Keratinocyte (primary cell): ENCODE measurements around the gene INPP4B. TPM values are rescaled to one million over a fixed set of nuclear protein-coding genes. Genes with fewer than 3 reads are reported as not detected.

ENCODE experiments used
- DNase-seq: peaks from one replicate; pipeline ENCODE4 v3.0.0-alpha.2; 2011; ENCODE audit warnings: low read depth, missing footprints, low spot score
- FAIRE-seq: peaks from 2 replicates; lab custom pipeline; 2011; peaks lifted over from hg19 to GRCh38; lab: Jason Lieb, UNC
- H2AFZ ChIP-seq: 2 replicates; pipeline ENCODE4 v1.6.0; 2012; ENCODE audit warnings: low read length, control low read depth, inconsistent platforms; ENCODE audit not compliant: control insufficient read depth
- H3K27ac ChIP-seq: 2 replicates; pipeline ENCODE4 v1.5.1; 2011; ENCODE audit warnings: low read length; ENCODE audit not compliant: control insufficient read depth, insufficient read depth
- H3K27me3 ChIP-seq: 3 replicates; pipeline ENCODE4 v1.6.0; 2011; ENCODE audit warnings: low read length; ENCODE audit not compliant: control insufficient read depth, insufficient read depth; ENCODE audit errors: extremely low read depth
- H3K36me3 ChIP-seq, 2 experiments: 2 replicates in 1 of 2; 3 replicates in 1 of 2; pipeline ENCODE4 v1.5.1; 2011; ENCODE audit warnings: low read length in 2 of 2, mild to moderate bottlenecking in 1 of 2; ENCODE audit not compliant: control insufficient read depth in 2 of 2, insufficient read depth in 2 of 2; ENCODE audit errors: extremely low read depth in 1 of 2
- H3K4me1 ChIP-seq: 3 replicates; pipeline ENCODE4 v1.5.1; 2011; ENCODE audit warnings: low read length; ENCODE audit not compliant: control insufficient read depth, insufficient read depth; ENCODE audit errors: extremely low read depth
- H3K4me2 ChIP-seq: 3 replicates; pipeline ENCODE4 v1.6.0; 2011; ENCODE audit warnings: low read depth, low read length; ENCODE audit not compliant: control insufficient read depth, insufficient read depth; ENCODE audit errors: extremely low read depth
- H3K4me3 ChIP-seq, 3 experiments: fragments of 200-600 bp in 1 of 3; sonication (generic) in 1 of 3; 2 replicates in 2 of 3; 3 replicates in 1 of 3; pipeline ENCODE4 v1.5.1; 2011 to 2016; ENCODE audit warnings: low read length in 3 of 3, mild to moderate bottlenecking in 3 of 3, control low read depth in 2 of 3, inconsistent platforms in 1 of 3, low read depth in 1 of 3, mixed read lengths in 1 of 3, mixed run types in 1 of 3, moderate library complexity in 1 of 3; ENCODE audit not compliant: control insufficient read depth in 2 of 3, insufficient read depth in 2 of 3; ENCODE audit errors: extremely low read depth in 1 of 3
- H3K79me2 ChIP-seq: 2 replicates; pipeline ENCODE4 v1.6.0; 2012; ENCODE audit warnings: low read length; ENCODE audit not compliant: control insufficient read depth, insufficient read depth
- H3K9ac ChIP-seq: 3 replicates; pipeline ENCODE4 v1.6.0; 2011; ENCODE audit warnings: low read length; ENCODE audit not compliant: control insufficient read depth, insufficient read depth; ENCODE audit errors: extremely low read depth
- H3K9me1 ChIP-seq: 3 replicates; pipeline ENCODE4 v1.6.0; 2011; ENCODE audit warnings: low read length; ENCODE audit not compliant: control insufficient read depth, insufficient read depth; ENCODE audit errors: extremely low read depth
- H3K9me3 ChIP-seq: 2 replicates; pipeline ENCODE4 v1.5.1; 2012; ENCODE audit warnings: low read depth, low read length; ENCODE audit not compliant: control insufficient read depth
- H4K20me1 ChIP-seq: 3 replicates; pipeline ENCODE4 v1.6.0; 2011; ENCODE audit warnings: low read length; ENCODE audit not compliant: control insufficient read depth, insufficient read depth; ENCODE audit errors: extremely low read depth
- EZH2 ChIP-seq: IDR thresholded peaks from one replicate; pipeline ENCODE4 v1.6.1; 2012; ENCODE audit warnings: inconsistent platforms, mild to moderate bottlenecking, low read length, moderate library complexity
- dilution Hi-C: fragments of 300-500 bp; cut with MboI; formaldehyde crosslinking; loops from one replicate; pipeline ENCODE4 v1.7.0; 2020; ENCODE audit warnings: low sequenced_read_pairs; ENCODE audit not compliant: extremely low pct_ligation_motif_present
- polyA plus RNA-seq, 5 experiments: library from polyadenylated mRNA; depleted of rRNA in 3 of 5; stranded (reverse) in 3 of 5; stranded (forward) in 1 of 5; unstranded in 1 of 5; fragments of >200 nt; gene quantifications; 1 replicate in 1 of 5; 2 replicates in 3 of 5; 3 replicates in 1 of 5; pipeline versions ENCODE4 v1.2.1 to v1.2.3, GENCODE V29; 2011 to 2012; ENCODE audit warnings: missing spikeins in 2 of 5, low read depth in 1 of 5, low replicate concordance in 1 of 5
- TF ChIP-seq, protein P1 (sequence below), 3 experiments: IDR thresholded peaks in 1 of 3; conservative IDR thresholded peaks in 1 of 3; optimal IDR thresholded peaks in 1 of 3; 2 replicates in 2 of 3; 3 replicates in 1 of 3; pipeline versions ENCODE3 to v1.5.1; 2011; ENCODE audit warnings: low read length in 3 of 3, mild to moderate bottlenecking in 3 of 3, moderate library complexity in 2 of 3, control low read depth in 1 of 3, inconsistent platforms in 1 of 3; ENCODE audit not compliant: insufficient read depth in 2 of 3; ENCODE audit errors: extremely low read depth in 1 of 3

Gene INPP4B
- polyA plus RNA-seq, 1 donor (not counting 4 experiments of a cell fraction or from before 2014, with no cell fraction given) = 50.2 TPM

- Histone ChIP-seq H4K20me1 (peaks cover 3% of the 10 kb centered on the region), H3K4me1 (no peaks in the 10 kb centered on the region), H3K79me2 (peaks cover 82% of the 10 kb centered on the region), H3K27ac (no peak overlapping the region), H2AFZ (no peak overlapping the region), H3K9me1 (no peaks in the 10 kb centered on the region), H3K9me3 (no peaks in the 10 kb centered on the region), H3K4me2 (no peak overlapping the region), H3K4me3 (no peak overlapping the region), H3K27me3 (no peaks in the 10 kb centered on the region), H3K9ac (no peak overlapping the region), H3K36me3 (peaks cover 12 to 19% of the 10 kb centered on the region in 2 experiments)
- FAIRE-seq (no peak), DNase-seq (no peak)
- dilution Hi-C loops = no loop called here
- TF ChIP-seq EZH2 = no peak
- TF ChIP-seq, protein P1, sequence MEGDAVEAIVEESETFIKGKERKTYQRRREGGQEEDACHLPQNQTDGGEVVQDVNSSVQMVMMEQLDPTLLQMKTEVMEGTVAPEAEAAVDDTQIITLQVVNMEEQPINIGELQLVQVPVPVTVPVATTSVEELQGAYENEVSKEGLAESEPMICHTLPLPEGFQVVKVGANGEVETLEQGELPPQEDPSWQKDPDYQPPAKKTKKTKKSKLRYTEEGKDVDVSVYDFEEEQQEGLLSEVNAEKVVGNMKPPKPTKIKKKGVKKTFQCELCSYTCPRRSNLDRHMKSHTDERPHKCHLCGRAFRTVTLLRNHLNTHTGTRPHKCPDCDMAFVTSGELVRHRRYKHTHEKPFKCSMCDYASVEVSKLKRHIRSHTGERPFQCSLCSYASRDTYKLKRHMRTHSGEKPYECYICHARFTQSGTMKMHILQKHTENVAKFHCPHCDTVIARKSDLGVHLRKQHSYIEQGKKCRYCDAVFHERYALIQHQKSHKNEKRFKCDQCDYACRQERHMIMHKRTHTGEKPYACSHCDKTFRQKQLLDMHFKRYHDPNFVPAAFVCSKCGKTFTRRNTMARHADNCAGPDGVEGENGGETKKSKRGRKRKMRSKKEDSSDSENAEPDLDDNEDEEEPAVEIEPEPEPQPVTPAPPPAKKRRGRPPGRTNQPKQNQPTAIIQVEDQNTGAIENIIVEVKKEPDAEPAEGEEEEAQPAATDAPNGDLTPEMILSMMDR (optimal IDR thresholded peaks at IDR 0.05 in 1 of 3, IDR thresholded peaks at IDR 0.05 in 1 of 3, conservative IDR thresholded peaks at IDR 0.05 in 1 of 3; ENCODE audit: extremely low read depth in 1 of 3, insufficient read depth in 2 of 3, low read length in 3 of 3) = no peak
Observed at GRCh38 chr4:142318280-142318679, 527.8 kb downstream of the INPP4B start.

DNA sequence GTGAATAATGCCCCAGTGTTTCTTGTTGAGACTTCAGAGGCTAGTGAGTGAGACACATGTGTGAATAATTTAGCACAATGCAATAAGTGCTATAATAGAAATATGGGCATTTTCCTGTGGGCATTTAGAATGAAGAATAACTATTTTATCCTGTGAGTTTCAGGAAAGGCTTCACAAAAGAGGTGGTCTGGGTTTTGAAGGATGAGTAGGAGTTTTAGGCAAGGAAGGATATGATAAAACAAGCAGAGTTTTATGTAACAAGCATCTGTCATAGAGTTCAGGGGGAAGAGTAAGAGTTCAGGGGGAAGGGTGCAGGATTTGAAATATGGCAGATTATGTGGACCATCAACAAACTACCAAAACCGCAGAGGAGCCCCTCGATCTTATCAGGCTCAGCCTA, 529.2 kb downstream of the INPP4B start:
- Histone ChIP-seq H3K36me3 (peaks cover 15 to 28% of the 10 kb centered on the region in 2 experiments), H3K9ac (no peak overlapping the region)

DNA sequence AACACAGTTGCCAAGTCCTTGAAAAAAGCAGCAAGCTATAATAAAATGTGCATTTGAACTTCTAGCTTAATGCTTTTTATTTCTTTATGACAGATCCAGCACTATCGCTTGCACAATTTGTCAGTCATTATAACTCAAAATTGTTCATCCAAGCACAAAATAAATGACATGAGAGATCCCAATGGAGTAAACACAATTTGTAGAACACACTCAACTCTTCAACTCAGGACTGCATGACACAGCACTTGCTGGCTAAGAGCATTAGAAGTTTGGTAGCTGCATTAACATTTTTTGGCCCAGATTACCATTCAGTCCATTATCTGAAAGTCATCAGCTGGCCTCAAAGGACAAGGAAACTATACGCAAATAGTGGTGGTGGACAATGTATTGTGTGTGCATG, 530.1 kb downstream of the INPP4B start:
- H3K9ac ChIP-seq = no peak overlapping the region
- peaks cover 87% of the 10 kb centered on the region for H3K79me2 ChIP-seq
- no peaks in the 10 kb centered on the region for H3K27me3 ChIP-seq
- dilution Hi-C loops = no loop called here
- H3K4me1 ChIP-seq = no peaks in the 10 kb centered on the region
- no peak for FAIRE-seq
- peaks cover 3% of the 10 kb centered on the region for H4K20me1 ChIP-seq
- H2AFZ ChIP-seq = no peak overlapping the region
- DNase-seq = no peak
- peaks cover 22 to 30% of the 10 kb centered on the region in 2 experiments for H3K36me3 ChIP-seq
- H3K27ac ChIP-seq = no peak overlapping the region
- H3K4me2 ChIP-seq = no peak overlapping the region
- H3K4me3 ChIP-seq = no peak overlapping the region
- TF ChIP-seq, protein P1 (optimal IDR thresholded peaks at IDR 0.05 in 1 of 3, IDR thresholded peaks at IDR 0.05 in 1 of 3, conservative IDR thresholded peaks at IDR 0.05 in 1 of 3; ENCODE audit: extremely low read depth in 1 of 3, insufficient read depth in 2 of 3, low read length in 3 of 3) = no peak
- no peak for TF ChIP-seq EZH2
- H3K9me1 ChIP-seq = no peaks in the 10 kb centered on the region
- no peaks in the 10 kb centered on the region for H3K9me3 ChIP-seq

More for the DNA sequence above, 529.2 kb downstream of the INPP4B start:
- FAIRE-seq (no peak), DNase-seq (no peak)
- Histone ChIP-seq H3K27me3 (no peaks in the 10 kb centered on the region), H3K4me2 (no peak overlapping the region), H4K20me1 (peaks cover 3% of the 10 kb centered on the region), H3K4me1 (no peaks in the 10 kb centered on the region), H3K79me2 (peaks cover 83% of the 10 kb centered on the region), H3K4me3 (no peak overlapping the region), H3K27ac (no peak overlapping the region), H3K9me3 (no peaks in the 10 kb centered on the region), H2AFZ (no peak overlapping the region), H3K9me1 (no peaks in the 10 kb centered on the region)
- no peak for TF ChIP-seq EZH2
- dilution Hi-C loops = no loop called here
